A549 (cell line): ENCODE measurements around the gene NFIX. TPM values are rescaled to one million over a fixed set of nuclear protein-coding genes. Genes with fewer than 3 reads are reported as not detected.
"Not testable (repeated sequence)": the region's sequence is repeated elsewhere in the genome, so short reads cannot be mapped to it uniquely, and the experiment has no call there.

ENCODE experiments used
- ATAC-seq, 2 experiments: fragments of 200-7000 bp in 1 of 2; fragments of >200 bp in 1 of 2; cut with Nextera tagmentation in 1 of 2; cut with Tn5 transposase in 1 of 2; 3 replicates each; pipeline versions ENCODE4 v1.8.0 to v1.9.1; 2018 to 2020; ENCODE audit warnings: mild to moderate bottlenecking in 1 of 2, moderate library complexity in 1 of 2
- CTCF ChIA-PET: fragments of 300-600 bp; sonication (Branson Sonifier 250); formaldehyde crosslinking; extraction: SDS; loops from one replicate; lab custom pipeline; 2021; ENCODE audit warnings: antibody characterized with exemption, inconsistent platforms; lab: Yijun Ruan, JAX
- POLR2A ChIA-PET: fragments of 350-600 bp; formaldehyde crosslinking; extraction: SDS; loops from one replicate; lab custom pipeline; 2021; ENCODE audit warnings: antibody characterized with exemption, inconsistent platforms; lab: Yijun Ruan, JAX
- DNase-seq, 2 experiments: peaks; one replicate each; pipeline versions ENCODE4 v3.0.0 to v3.0.0-alpha.2; 2011 to 2016; ENCODE audit warnings: low read depth in 1 of 2, low spot score in 1 of 2
- FAIRE-seq: peaks from 2 replicates; lab custom pipeline; 2011; peaks lifted over from hg19 to GRCh38; lab: Jason Lieb, UNC
- H3K27ac ChIP-seq, 2 experiments: fragments of >200 bp; sonication (Bioruptor Twin); formaldehyde crosslinking; 3 replicates each; pipeline ENCODE4 v1.5.1; 2016 to 2017
- H3K4me1 ChIP-seq: fragments of >200 bp; sonication (Bioruptor Twin); formaldehyde crosslinking; 3 replicates; pipeline ENCODE4 v1.6.1; 2016
- H3K4me2 ChIP-seq: fragments of >200 bp; sonication (Bioruptor Twin); formaldehyde crosslinking; 3 replicates; pipeline ENCODE4 v1.6.1; 2016
- H3K4me3 ChIP-seq: fragments of >200 bp; sonication (Bioruptor Twin); formaldehyde crosslinking; 3 replicates; pipeline ENCODE4 v1.5.1; 2016
- H3K9me3 ChIP-seq: fragments of >200 bp; sonication (Bioruptor Twin); formaldehyde crosslinking; 3 replicates; pipeline ENCODE4 v1.6.1; 2016
- BHLHE40 ChIP-seq: IDR thresholded peaks from 2 replicates; pipeline ENCODE4 v1.6.1; 2012; ENCODE audit warnings: low read depth, low read length, inconsistent platforms
- E2F6 ChIP-seq: IDR thresholded peaks from 2 replicates; pipeline ENCODE4 v1.6.1; 2012; ENCODE audit warnings: low read depth, borderline replicate concordance
- EHMT2 ChIP-seq: fragments of 200-600 bp; sonication (generic); IDR thresholded peaks from 2 replicates; pipeline ENCODE4 v1.6.1; 2016; ENCODE audit warnings: antibody characterized with exemption, low read depth, mild to moderate bottlenecking, moderate library complexity
- ESRRA ChIP-seq: fragments of 150-350 bp; IDR thresholded peaks from 2 replicates; pipeline ENCODE4 v1.6.1; 2014; ENCODE audit warnings: mild to moderate bottlenecking, low read length, borderline replicate concordance
- FOXS1 ChIP-seq: fragments of 250-450 bp; sonication (Bioruptor Pico); IDR thresholded peaks from 2 replicates; pipeline ENCODE4 v1.5.0; 2020; ENCODE audit warnings: mild to moderate bottlenecking, moderate library complexity
- HDAC2 ChIP-seq: fragments of 200-600 bp; sonication (generic); IDR thresholded peaks from 2 replicates; pipeline ENCODE4 v1.6.1; 2016
- HMGXB4 ChIP-seq: fragments of 250-450 bp; sonication (Bioruptor Pico); IDR thresholded peaks from 2 replicates; pipeline ENCODE4 v1.5.0; 2021; ENCODE audit warnings: mild to moderate bottlenecking, moderate library complexity, borderline replicate concordance
- JUN ChIP-seq, 2 experiments: fragments of >200 bp; sonication (Bioruptor Twin); formaldehyde crosslinking; IDR thresholded peaks; 2 replicates in 1 of 2; 3 replicates in 1 of 2; pipeline ENCODE4 v1.6.1; 2016 to 2017
- JUNB ChIP-seq: fragments of >200 bp; sonication (Bioruptor Twin); formaldehyde crosslinking; IDR thresholded peaks from 2 replicates; pipeline ENCODE4 v1.6.1; 2016
- KDM5A ChIP-seq: fragments of 200-600 bp; sonication (generic); IDR thresholded peaks from 2 replicates; pipeline ENCODE4 v1.6.1; 2016; ENCODE audit warnings: antibody characterized with exemption, mild to moderate bottlenecking
- MAFK ChIP-seq: fragments of 450-650 bp; IDR thresholded peaks from 2 replicates; pipeline ENCODE4 v1.6.1; 2014; ENCODE audit not compliant: partially characterized antibody
- MAX ChIP-seq: IDR thresholded peaks from 2 replicates; pipeline ENCODE4 v1.6.1; 2012
- NFE2L2 ChIP-seq: fragments of 150-350 bp; conservative IDR thresholded peaks from 2 replicates; pipeline ENCODE4 v1.6.1; 2014; ENCODE audit warnings: low read length
- NR3C1 ChIP-seq: fragments of >200 bp; sonication (Bioruptor Twin); formaldehyde crosslinking; IDR thresholded peaks from 3 replicates; pipeline ENCODE4 v1.6.1; 2017
- POLR2A ChIP-seq: IDR thresholded peaks from 2 replicates; pipeline ENCODE4 v1.6.1; 2012; ENCODE audit warnings: mild to moderate bottlenecking, low read length
- RNF2 ChIP-seq: fragments of 200-600 bp; sonication (generic); IDR thresholded peaks from 2 replicates; pipeline ENCODE4 v1.6.1; 2016; ENCODE audit warnings: low read depth, mild to moderate bottlenecking, antibody characterized with exemption, moderate library complexity, borderline replicate concordance
- SREBF2 ChIP-seq: fragments of 450-650 bp; IDR thresholded peaks from 2 replicates; pipeline ENCODE4 v1.6.1; 2014; ENCODE audit warnings: mild to moderate bottlenecking, moderate library complexity
- WGBS: methylation state at CpG from one replicate; pipeline ENCODE4 v1.1.6; 2017; ENCODE audit errors: missing lambda C conversion rate; 5-methylcytosine and 5-hydroxymethylcytosine counted together
- polyA plus RNA-seq, 4 experiments: library from polyadenylated mRNA; depleted of rRNA in 3 of 4; stranded (reverse); fragments of >200 nt; fragmentation: RNase III in 1 of 4; extraction: RNeasy Plus Mini Kit Qiagen cat#74134 plus additional on column Dnase treatment in 1 of 4; gene quantifications; 2 replicates in 3 of 4; 3 replicates in 1 of 4; pipeline ENCODE4 v1.2.3, GENCODE V29; 2011 to 2017
- TF ChIP-seq, protein P1 (sequence below): fragments of 200-600 bp; sonication (generic); IDR thresholded peaks from 2 replicates; pipeline ENCODE4 v1.6.1; 2016; ENCODE audit warnings: antibody characterized with exemption, mild to moderate bottlenecking, moderate library complexity
- TF ChIP-seq, protein P2 (sequence below): fragments of 250-450 bp; sonication (Bioruptor Pico); IDR thresholded peaks from 2 replicates; pipeline ENCODE4 v1.5.0; 2020; ENCODE audit warnings: low read depth, mild to moderate bottlenecking, moderate library complexity

Gene NFIX
- polyA plus RNA-seq, 2 of the 4 experiments (the other 2 are of a cell fraction), result 0.52 to 3.0 TPM

DNA sequence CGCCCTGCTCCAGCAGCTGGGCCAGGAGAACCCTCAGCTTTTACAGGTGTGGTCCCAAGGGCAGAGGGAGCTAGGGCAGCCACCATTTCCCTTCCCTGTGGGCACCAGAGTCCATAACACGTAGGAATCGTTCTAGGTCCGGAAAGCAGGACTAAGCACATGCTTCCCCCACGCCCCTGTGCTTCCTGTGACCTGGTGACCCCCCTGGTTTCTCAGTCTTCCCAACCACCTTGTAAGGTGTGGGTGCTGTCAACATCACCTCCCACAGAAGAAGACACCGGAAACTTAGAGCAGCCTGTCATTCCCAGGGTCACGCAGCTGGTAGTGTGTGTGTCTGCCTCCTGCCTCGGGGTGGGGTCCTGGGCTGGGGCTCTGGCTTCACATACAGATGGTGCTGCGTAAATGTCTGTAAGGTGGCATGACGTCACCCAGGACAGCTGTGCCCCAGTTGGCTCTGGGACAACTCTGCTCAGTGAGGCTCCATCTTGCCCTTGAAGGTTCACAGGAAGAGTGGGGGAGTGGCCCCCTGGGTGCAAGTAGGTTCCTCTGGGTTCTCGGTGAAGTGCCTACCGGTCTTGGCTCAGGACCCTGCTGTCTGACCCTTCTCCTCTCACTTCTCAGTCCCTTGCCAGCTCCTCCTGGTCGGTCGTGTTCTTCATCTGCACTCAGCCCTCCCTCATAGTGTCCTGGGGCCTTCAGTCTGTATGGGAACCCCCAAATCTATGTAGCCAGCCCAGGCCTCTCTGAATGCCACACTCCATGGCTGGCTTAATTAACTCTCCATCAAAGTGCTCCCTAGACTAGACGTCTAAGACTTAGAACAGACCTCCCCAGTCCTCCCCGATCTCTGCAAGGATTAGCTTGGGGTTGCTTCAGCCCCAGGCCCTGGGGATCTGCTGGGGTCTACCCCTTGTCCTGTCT is 45.7 kb upstream of the NFIX start:
- Histone ChIP-seq H3K4me2 (no peak overlapping the region), H3K9me3 (no peaks in the 10 kb centered on the region), H3K4me1 (peaks cover 21% of the 10 kb centered on the region; the same call in 2 of the 3 replicates), H3K4me3 (no peak overlapping the region), H3K27ac (no peak overlapping the region)
- no peak for TF ChIP-seq BHLHE40
- no peak for TF ChIP-seq HMGXB4 (CRISPR knock-in tag)
- TF ChIP-seq, protein P1, sequence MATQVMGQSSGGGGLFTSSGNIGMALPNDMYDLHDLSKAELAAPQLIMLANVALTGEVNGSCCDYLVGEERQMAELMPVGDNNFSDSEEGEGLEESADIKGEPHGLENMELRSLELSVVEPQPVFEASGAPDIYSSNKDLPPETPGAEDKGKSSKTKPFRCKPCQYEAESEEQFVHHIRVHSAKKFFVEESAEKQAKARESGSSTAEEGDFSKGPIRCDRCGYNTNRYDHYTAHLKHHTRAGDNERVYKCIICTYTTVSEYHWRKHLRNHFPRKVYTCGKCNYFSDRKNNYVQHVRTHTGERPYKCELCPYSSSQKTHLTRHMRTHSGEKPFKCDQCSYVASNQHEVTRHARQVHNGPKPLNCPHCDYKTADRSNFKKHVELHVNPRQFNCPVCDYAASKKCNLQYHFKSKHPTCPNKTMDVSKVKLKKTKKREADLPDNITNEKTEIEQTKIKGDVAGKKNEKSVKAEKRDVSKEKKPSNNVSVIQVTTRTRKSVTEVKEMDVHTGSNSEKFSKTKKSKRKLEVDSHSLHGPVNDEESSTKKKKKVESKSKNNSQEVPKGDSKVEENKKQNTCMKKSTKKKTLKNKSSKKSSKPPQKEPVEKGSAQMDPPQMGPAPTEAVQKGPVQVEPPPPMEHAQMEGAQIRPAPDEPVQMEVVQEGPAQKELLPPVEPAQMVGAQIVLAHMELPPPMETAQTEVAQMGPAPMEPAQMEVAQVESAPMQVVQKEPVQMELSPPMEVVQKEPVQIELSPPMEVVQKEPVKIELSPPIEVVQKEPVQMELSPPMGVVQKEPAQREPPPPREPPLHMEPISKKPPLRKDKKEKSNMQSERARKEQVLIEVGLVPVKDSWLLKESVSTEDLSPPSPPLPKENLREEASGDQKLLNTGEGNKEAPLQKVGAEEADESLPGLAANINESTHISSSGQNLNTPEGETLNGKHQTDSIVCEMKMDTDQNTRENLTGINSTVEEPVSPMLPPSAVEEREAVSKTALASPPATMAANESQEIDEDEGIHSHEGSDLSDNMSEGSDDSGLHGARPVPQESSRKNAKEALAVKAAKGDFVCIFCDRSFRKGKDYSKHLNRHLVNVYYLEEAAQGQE, result no peak
- TF ChIP-seq E2F6, result no peak
- TF ChIP-seq POLR2A, result no peak
- no peak for TF ChIP-seq JUNB
- TF ChIP-seq ESRRA, result no peak
- TF ChIP-seq FOXS1, result no peak
- TF ChIP-seq SREBF2, result no peak
- TF ChIP-seq KDM5A, result no peak
- no peak for TF ChIP-seq MAX
- TF ChIP-seq RNF2, result no peak
- no peak for TF ChIP-seq JUN (IDR thresholded peaks at IDR 0.05)
- no peak for TF ChIP-seq NR3C1
- TF ChIP-seq EHMT2, result no peak
- TF ChIP-seq, protein P2, sequence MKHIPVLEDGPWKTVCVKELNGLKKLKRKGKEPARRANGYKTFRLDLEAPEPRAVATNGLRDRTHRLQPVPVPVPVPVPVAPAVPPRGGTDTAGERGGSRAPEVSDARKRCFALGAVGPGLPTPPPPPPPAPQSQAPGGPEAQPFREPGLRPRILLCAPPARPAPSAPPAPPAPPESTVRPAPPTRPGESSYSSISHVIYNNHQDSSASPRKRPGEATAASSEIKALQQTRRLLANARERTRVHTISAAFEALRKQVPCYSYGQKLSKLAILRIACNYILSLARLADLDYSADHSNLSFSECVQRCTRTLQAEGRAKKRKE, result no peak
- no peak for TF ChIP-seq HDAC2
- no peak for TF ChIP-seq NFE2L2
- TF ChIP-seq MAFK, result no peak
- ChIA-PET POLR2A (no interaction called here), CTCF (interaction anchor here (1.0 to 2.1 kb wide), 3 partner anchors 16 to 144 kb away, joined by 3 to 13 read pairs (median 4); no protein-coding TSS in a partner anchor)
- WGBS, result 90% methylated on average over 11 of the region's 16 CpGs
- DNase-seq (no peak), FAIRE-seq (no peak), ATAC-seq (no peak)

- POLR2A ChIA-PET, DNase-seq, FAIRE-seq, H3K4me3 ChIP-seq, H3K9me3 ChIP-seq, H3K27ac ChIP-seq, ATAC-seq, H3K4me2 ChIP-seq: not testable (repeated sequence)
- CTCF ChIA-PET, result interaction anchor here (5.7 kb wide), 1 partner anchor 13 kb away, joined by 43 read pairs; no protein-coding TSS in a partner anchor
- H3K4me1 ChIP-seq, result peaks cover 31% of the 10 kb centered on the region; the same call in 2 of the 3 replicates
- WGBS, result 88% methylated on average over 6 of the region's 6 CpGs
Measured at GRCh38 chr19:12952050-12952449, 43.2 kb upstream of the NFIX start.
